ENCODE results near the gene RAMAC. TPM values are rescaled to one million over a fixed set of nuclear protein-coding genes. Genes with fewer than 3 reads are reported as not detected.
"Not testable (repeated sequence)": the region's sequence is repeated elsewhere in the genome, so short reads cannot be mapped to it uniquely, and the experiment has no call there.

The RAMAC gene
- total RNA-seq, 1 donor from 2014 or later = 37.2 TPM

DNA sequence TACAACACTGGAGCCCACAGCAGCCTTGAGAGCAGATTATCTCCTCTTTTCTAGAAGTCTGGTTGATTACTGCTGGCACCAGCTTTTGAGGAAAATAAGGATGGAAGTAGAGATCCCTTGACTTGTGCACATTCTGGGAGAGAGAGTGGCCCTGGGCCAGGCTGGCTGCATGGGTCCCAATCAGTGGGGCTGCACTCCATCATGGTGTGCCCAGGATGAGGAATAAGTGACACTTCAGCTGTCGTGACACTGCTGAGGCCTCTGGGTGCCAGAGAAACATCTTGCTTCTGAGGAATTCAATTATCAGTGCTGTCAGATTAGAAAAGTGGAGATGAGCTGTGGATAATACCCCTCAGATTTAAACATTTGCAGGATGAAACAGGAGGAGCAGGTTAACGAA is 9.1 kb downstream of the RAMAC start:
- TF ChIP-seq, protein P1, sequence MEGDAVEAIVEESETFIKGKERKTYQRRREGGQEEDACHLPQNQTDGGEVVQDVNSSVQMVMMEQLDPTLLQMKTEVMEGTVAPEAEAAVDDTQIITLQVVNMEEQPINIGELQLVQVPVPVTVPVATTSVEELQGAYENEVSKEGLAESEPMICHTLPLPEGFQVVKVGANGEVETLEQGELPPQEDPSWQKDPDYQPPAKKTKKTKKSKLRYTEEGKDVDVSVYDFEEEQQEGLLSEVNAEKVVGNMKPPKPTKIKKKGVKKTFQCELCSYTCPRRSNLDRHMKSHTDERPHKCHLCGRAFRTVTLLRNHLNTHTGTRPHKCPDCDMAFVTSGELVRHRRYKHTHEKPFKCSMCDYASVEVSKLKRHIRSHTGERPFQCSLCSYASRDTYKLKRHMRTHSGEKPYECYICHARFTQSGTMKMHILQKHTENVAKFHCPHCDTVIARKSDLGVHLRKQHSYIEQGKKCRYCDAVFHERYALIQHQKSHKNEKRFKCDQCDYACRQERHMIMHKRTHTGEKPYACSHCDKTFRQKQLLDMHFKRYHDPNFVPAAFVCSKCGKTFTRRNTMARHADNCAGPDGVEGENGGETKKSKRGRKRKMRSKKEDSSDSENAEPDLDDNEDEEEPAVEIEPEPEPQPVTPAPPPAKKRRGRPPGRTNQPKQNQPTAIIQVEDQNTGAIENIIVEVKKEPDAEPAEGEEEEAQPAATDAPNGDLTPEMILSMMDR (IDR thresholded peaks at IDR 0.05; ENCODE audit: insufficient read depth, low read length, poor library complexity, severe bottlenecking) = no peak
- Histone ChIP-seq H3K4me3 (ENCODE audit: low read depth, low read length) (no peak overlapping the region), H3K27me3 (ENCODE audit: control insufficient read depth, insufficient read depth, low read length) (no peaks in the 10 kb centered on the region), H3K36me3 (ENCODE audit: control insufficient read depth, insufficient read depth, low read length) (no peaks in the 10 kb centered on the region)
- no peak for DNase-seq (ENCODE audit: low read depth)

DNA sequence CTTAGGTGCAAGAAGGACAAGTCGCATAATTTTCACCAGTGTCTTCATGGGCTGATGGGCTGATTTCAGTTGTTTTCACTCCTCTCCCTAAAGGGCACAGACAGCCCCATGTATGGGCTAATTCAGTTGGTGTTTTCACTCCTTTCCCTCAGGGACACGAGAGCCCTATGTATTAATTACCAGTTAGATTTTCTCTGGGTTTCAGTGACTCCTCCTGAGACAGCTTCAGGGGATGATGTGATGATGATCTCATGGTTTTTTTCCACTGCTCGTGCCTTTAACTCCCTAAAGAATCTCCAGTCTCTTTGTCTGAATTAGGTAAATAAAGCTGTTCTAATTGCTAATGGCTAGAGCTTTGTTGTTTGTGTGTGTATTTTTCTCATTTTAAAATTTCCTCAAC is 9.9 kb downstream of the RAMAC start:
- Histone ChIP-seq H3K4me3 (ENCODE audit: low read depth, low read length) (no peak overlapping the region), H3K36me3 (ENCODE audit: control insufficient read depth, insufficient read depth, low read length) (no peaks in the 10 kb centered on the region), H3K27me3 (ENCODE audit: control insufficient read depth, insufficient read depth, low read length) (no peaks in the 10 kb centered on the region)
- DNase-seq (ENCODE audit: low read depth) = no peak
- TF ChIP-seq, protein P1 (IDR thresholded peaks at IDR 0.05; ENCODE audit: insufficient read depth, low read length, poor library complexity, severe bottlenecking) = no peak

DNA sequence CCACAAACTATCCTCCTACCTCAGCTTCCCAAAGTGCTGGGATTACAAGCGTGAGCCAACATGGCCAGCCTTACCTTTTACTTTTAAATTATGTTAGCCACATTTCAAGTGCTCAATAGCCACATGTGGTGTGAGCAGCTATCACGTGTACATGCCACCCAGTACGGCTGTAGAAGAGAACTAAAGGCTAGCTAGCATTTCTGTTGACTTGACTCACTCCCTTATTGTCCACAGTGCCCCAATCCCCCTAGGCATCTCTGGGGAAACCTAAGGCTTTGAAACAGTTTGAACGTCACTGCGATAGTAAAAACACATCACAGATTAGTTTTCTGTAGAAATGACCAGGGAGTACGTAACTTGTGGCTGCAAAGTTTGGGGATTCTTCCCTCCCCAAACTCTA is 13.4 kb downstream of the RAMAC start:
- Histone ChIP-seq H3K27me3 (ENCODE audit: control insufficient read depth, insufficient read depth, low read length) (no peaks in the 10 kb centered on the region), H3K4me3 (ENCODE audit: low read depth, low read length) (no peak overlapping the region), H3K36me3 (ENCODE audit: control insufficient read depth, insufficient read depth, low read length) (no peaks in the 10 kb centered on the region)
- no peak for DNase-seq (ENCODE audit: low read depth)
- TF ChIP-seq, protein P1 (IDR thresholded peaks at IDR 0.05; ENCODE audit: insufficient read depth, low read length, poor library complexity, severe bottlenecking) = no peak

DNA sequence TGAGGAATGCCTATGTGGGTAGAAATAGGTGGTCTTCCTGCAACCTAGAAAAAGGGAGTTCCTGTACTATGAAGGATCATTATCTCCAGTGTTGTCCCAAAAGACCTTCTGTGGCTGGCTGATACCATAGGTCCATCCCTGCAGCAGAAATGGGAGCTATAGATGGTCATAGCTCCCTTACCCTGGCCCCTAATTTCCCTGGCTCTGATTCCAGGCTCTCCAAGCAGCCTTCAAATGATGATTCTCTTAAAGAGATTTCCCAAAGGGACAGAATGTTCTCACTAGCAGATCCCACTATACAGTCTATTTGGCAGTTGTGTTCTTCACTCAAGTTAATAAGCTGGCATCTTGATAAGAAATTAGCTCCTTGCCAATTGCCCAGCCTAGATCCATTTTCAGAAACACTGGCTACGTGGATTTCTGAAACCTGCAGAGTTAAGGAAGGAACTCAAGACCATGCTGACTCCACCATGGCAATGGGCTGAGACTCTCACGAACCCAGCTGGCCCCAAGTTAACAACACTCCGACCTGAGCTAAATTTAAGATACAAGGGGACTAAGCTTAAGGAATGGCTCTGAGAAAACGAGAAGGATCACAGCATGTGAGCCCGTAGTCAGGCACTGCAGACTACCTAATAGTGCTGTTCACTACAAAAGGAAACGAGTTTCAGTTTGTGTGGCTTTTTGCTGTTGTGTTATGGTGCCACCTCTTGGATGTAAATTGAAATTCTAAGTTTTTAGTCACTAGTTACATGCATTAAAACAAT is 14.1 kb downstream of the RAMAC start:
- DNase-seq (ENCODE audit: low read depth) = no peak
- H3K4me3 ChIP-seq (ENCODE audit: low read depth, low read length) = no peak overlapping the region
- TF ChIP-seq, protein P1 (IDR thresholded peaks at IDR 0.05; ENCODE audit: insufficient read depth, low read length, poor library complexity, severe bottlenecking) = peak; percentile 58

DNA sequence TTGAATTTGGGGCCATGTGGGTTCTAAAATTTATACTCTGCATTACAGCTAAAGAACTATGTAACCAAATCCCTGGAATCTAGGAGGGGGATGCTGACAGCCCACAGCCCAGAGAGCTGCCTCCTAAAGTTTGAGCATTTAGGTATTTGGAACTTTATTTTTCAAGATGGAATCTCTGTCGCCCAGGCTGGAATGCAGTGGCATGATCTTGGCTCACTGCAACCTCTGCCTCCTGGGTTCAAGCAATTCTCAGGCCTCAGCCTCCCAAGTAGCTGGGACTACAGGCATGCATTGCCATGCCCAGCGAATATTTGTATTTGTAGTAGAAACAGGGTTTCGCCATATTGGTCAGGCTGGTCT is 14.6 kb downstream of the RAMAC start:
- H3K4me3 ChIP-seq (ENCODE audit: low read depth, low read length); DNase-seq (ENCODE audit: low read depth); H3K27me3 ChIP-seq (ENCODE audit: control insufficient read depth, insufficient read depth, low read length); H3K36me3 ChIP-seq (ENCODE audit: control insufficient read depth, insufficient read depth, low read length): not testable (repeated sequence)

More for the DNA sequence above, 14.1 kb downstream of the RAMAC start:
- no peaks in the 10 kb centered on the region for H3K36me3 ChIP-seq (ENCODE audit: control insufficient read depth, insufficient read depth, low read length)
- H3K27me3 ChIP-seq (ENCODE audit: control insufficient read depth, insufficient read depth, low read length) = no peaks in the 10 kb centered on the region

DNA sequence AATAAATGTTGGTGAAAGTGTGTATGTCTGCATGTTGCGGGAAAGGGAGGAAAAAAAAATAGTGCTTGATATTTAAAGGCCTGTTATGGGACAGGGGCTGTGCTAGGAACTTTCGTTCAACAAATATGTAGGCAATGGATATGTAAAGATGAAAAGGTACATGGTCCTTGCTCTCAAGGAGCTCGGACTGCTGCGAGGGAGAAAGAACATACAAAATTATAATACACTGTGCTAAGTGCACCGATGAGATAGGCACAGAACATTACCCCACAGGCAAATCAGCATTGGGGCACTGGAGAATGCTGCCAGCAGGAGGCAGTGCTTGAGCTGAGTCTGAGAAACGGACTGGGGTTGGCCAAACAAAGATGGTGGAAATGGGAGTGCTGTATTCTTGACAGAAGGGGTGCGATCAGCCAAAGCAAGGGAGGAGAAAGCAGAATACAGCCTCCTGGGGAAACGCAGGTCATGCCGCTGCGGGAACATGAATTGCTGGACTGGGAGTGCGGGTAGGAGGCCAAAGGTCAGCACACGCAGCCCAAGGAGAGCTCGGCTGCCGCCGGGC is 24.8 kb downstream of the RAMAC start:
- no peaks in the 10 kb centered on the region for H3K27me3 ChIP-seq (ENCODE audit: control insufficient read depth, insufficient read depth, low read length)
- peak; percentile 28 for DNase-seq (ENCODE audit: low read depth)
- TF ChIP-seq, protein P1 (IDR thresholded peaks at IDR 0.05; ENCODE audit: insufficient read depth, low read length, poor library complexity, severe bottlenecking) = peak; percentile 91
- H3K36me3 ChIP-seq (ENCODE audit: control insufficient read depth, insufficient read depth, low read length) = no peaks in the 10 kb centered on the region
- peak overlapping the region; percentile 87 for H3K4me3 ChIP-seq (ENCODE audit: low read depth, low read length)
